BJ (cell line): ENCODE results near the gene CHGA. TPM values are rescaled to one million over a fixed set of nuclear protein-coding genes. Genes with fewer than 3 reads are reported as not detected.

Experiments
- CTCF ChIA-PET: fragments of 350-600 bp; formaldehyde crosslinking; extraction: SDS; loops from one replicate; lab custom pipeline; 2021; ENCODE audit warnings: antibody characterized with exemption, inconsistent platforms; lab: Yijun Ruan, JAX
- POLR2A ChIA-PET: fragments of 300-600 bp; sonication (Branson Sonifier 250); formaldehyde crosslinking; extraction: SDS; loops from one replicate; lab custom pipeline; 2021; ENCODE audit warnings: antibody characterized with exemption; lab: Charles Lee
- DNase-seq: peaks from one replicate; pipeline ENCODE4 v3.0.0-alpha.2; 2011; ENCODE audit warnings: low read depth
- H3K27me3 ChIP-seq: 2 replicates; pipeline ENCODE4 v1.6.0; 2011; ENCODE audit warnings: low read length; ENCODE audit not compliant: control insufficient read depth, insufficient read depth
- H3K36me3 ChIP-seq: 2 replicates; pipeline ENCODE4 v1.5.1; 2011; ENCODE audit warnings: low read length; ENCODE audit not compliant: control insufficient read depth, insufficient read depth
- H3K4me3 ChIP-seq: 2 replicates; pipeline ENCODE4 v1.5.1; 2011; ENCODE audit warnings: low read depth, mild to moderate bottlenecking, control low read depth, low read length
- CTCF ChIP-seq: IDR thresholded peaks from 2 replicates; pipeline ENCODE4 v1.5.1; 2011; ENCODE audit warnings: low read depth, mild to moderate bottlenecking, control low read depth, inconsistent platforms, low read length, moderate library complexity; ENCODE audit not compliant: insufficient read depth
- polyA plus RNA-seq: library from polyadenylated mRNA; depleted of rRNA; stranded (reverse); fragments of >200 nt; gene quantifications from 2 replicates; pipeline ENCODE4 v1.2.3, GENCODE V29; 2011

CHGA gene
- polyA plus RNA-seq, 1 experiment = not detected

GRCh38 chr14:92887157-92887556, 35.8 kb upstream of the CHGA start:
- no peak for DNase-seq
- CTCF ChIA-PET = no interaction called here

GRCh38 chr14:92888896-92889295, 34.1 kb upstream of the CHGA start:
- no peak for DNase-seq
- H3K36me3 ChIP-seq = no peaks in the 10 kb centered on the region
- POLR2A ChIA-PET = no interaction called here
- H3K4me3 ChIP-seq = no peak overlapping the region
- H3K27me3 ChIP-seq = no peaks in the 10 kb centered on the region
- CTCF ChIA-PET = no interaction called here
- TF ChIP-seq CTCF = no peak

More at GRCh38 chr14:92887157-92887556, 35.8 kb upstream of the CHGA start:
- no peak overlapping the region for H3K4me3 ChIP-seq
- no peaks in the 10 kb centered on the region for H3K36me3 ChIP-seq
- H3K27me3 ChIP-seq = no peaks in the 10 kb centered on the region; the same call in 1 of the 2 replicates
- TF ChIP-seq CTCF = no peak
- POLR2A ChIA-PET = no interaction called here

- CTCF ChIA-PET = no interaction called here
- no peak for TF ChIP-seq CTCF
- no peak for DNase-seq
- no peak overlapping the region for H3K4me3 ChIP-seq
- POLR2A ChIA-PET = no interaction called here
- no peaks in the 10 kb centered on the region for H3K27me3 ChIP-seq
- H3K36me3 ChIP-seq = no peaks in the 10 kb centered on the region
Observed at GRCh38 chr14:92890830-92891588, 31.9 kb upstream of the CHGA start.

GRCh38 chr14:92892589-92892988, 30.4 kb upstream of the CHGA start:
- H3K36me3 ChIP-seq = no peaks in the 10 kb centered on the region
- no peak for DNase-seq
- no peaks in the 10 kb centered on the region for H3K27me3 ChIP-seq
- ChIA-PET CTCF (interaction anchor here (1.2 kb wide), 1 partner anchor 8 kb away, joined by 4 read pairs; no protein-coding TSS in a partner anchor), POLR2A (no interaction called here)
- H3K4me3 ChIP-seq = no peak overlapping the region
- TF ChIP-seq CTCF = no peak

- H3K27me3 ChIP-seq = no peaks in the 10 kb centered on the region
- POLR2A ChIA-PET = no interaction called here
- TF ChIP-seq CTCF = no peak
- H3K36me3 ChIP-seq = no peaks in the 10 kb centered on the region
- CTCF ChIA-PET = no interaction called here
- no peak for DNase-seq
- no peak overlapping the region for H3K4me3 ChIP-seq
Observed at GRCh38 chr14:92895352-92895878, 27.5 kb upstream of the CHGA start.
